ENCODE results near the gene PLXDC1.
"Not testable (repeated sequence)": the region's sequence is repeated elsewhere in the genome, so short reads cannot be mapped to it uniquely, and the experiment has no call there.

Gene PLXDC1

DNA sequence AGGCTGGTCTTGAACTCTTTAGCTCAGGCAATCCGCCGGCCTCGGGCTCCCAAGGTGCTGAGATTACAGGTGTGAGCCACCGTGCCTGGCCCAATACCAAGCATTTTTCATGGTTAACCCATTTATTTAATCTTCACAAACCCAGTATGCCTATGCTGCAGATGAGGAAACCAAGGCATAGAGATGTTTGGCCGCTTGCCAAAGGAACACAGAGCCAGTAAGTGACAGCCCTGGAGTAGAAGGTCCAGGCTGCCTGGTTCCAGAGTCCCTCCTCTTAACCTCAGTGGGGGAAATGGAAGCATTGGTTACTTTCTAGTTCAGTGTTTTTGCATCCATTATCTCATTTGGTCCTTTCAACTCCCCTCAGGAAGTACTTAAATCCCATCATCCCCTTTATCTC lies 29.9 kb upstream of the PLXDC1 start:
- DNase-seq (ENCODE audit: low spot score) = no peak

DNA sequence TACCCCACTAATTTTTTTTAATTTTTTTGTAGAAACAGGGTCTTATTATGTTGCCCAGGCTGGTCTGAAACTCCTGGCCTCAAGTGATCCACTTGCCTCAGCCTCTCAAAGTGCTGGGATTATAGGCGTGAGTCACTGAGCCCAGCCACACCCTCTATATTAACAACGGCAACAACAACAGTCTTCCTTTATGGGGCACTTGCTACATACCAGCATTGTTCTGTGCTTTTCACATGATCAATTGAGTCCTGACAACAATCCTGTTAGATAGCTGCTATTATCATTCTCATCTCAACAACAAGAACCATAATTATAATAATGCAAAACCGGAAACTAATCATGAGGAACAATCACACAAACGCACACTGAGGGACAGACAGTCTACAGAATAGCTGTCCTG lies 27.1 kb upstream of the PLXDC1 start:
- DNase-seq (ENCODE audit: low spot score) = peak; percentile 70

DNA sequence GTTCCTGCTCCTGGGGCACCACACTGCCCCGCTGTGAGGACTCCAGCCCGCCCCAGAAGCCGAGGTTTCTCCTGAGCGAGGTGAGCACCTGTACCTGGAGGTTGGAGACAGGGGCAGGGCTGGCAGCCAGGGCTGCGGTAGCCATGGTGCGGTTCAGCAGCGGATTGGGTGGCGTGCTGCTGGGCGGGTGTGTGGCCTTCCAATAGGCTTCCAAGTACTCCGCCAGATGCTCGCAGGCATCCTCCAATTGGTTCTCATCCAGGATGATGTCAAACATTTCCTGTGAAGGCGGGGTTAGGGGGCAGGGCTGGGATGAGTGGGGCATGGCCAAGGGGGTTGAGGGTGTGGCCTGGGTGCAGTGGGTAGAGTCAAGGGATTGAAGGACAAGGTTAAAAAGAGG lies 25.8 kb upstream of the PLXDC1 start:
- DNase-seq (ENCODE audit: low spot score) = no peak

DNA sequence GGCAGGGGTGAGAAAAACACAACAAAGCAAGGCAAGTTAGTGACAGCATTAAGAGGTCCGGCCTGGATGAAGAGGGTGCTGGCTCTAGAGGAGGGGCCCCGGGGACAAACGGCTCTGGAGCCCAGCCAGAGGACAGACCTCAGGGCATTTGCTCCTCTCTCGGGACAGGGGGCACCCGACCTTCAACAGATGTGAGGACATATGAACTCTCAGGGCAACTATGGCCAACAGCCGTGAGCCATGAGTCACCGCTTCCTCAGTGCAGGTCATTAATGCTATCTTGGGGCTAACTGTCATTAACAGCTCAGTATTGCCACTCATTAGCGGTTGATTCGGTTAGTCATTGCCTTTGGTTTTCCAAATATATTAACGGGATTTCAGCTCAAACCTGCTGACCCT lies 24.3 kb upstream of the PLXDC1 start:
- DNase-seq (ENCODE audit: low spot score) = no peak

DNA sequence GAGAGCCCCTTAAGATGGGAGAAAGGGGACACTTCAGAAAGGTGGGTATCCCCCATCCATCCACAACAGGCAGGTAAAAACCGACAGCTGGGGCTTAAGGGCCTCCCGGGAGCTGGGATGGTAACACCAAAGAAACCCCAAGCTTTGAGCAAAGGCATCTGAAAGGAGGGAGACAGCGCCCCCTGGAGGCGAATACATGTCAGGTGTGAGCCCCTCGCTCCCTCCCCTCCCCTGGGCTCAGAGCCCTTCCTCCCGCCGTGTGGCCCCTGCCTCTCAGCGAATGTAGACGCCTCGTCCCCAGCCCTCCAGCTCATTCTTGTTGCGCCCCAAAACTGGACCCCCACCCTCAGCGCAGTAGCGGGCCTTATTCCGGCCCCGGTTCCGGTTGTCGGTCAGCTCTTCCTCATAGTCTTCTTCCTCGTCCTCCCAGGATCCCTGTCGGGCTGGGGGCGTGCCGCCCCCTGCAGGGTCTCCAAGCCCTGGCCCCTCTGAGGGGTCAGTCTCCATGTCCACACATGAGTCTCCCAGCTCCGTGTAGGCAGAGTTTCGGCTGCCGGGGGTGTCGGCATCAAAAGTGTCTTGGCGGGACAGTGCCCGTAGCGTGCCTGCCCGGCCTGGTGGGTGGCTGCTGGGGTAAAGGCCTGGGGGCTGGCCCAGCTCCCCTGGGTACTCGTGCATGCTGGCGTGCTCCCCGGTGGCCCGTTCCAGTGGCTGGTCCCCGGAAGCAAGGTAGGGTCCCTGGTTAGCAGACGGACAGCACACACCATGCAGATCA lies 23.7 kb upstream of the PLXDC1 start:
- DNase-seq (ENCODE audit: low spot score) = peak; percentile 80

DNA sequence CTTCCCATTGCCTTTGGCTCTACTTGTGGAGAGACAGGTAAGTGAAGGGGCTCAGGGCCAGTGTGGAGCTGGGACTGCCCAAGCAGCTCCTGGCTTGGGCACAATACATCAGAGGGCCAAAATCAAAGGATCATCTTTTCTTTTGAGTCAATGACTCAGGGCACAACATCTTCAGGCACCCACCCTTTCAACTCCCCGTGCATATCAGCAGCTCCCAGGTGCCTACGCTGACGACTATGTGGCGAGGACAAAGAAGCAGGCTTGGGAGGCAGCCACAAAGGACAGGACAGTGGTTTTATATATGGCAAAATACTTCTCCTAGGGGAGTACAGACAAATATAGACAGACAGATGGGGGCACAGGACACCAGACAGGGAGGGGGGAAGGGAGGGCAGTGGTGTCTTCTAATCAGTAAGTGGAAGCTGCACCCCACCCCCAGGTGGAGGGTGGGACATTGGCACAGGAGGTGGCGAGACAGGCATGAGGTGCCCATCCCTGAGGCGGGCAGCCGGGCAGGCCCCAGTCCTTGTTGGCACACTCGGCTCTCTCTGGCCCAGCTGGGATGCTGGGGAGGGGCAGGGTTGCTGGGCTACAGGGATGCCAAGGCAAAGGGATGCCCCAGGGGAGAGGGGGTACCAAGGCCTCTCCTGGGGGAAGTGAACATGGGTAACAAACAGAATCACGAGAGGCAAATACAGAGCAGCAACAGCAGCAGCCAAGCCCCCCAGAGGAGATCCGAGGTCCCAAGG lies 22.3 kb upstream of the PLXDC1 start:
- no peak for DNase-seq (ENCODE audit: low spot score)

DNA sequence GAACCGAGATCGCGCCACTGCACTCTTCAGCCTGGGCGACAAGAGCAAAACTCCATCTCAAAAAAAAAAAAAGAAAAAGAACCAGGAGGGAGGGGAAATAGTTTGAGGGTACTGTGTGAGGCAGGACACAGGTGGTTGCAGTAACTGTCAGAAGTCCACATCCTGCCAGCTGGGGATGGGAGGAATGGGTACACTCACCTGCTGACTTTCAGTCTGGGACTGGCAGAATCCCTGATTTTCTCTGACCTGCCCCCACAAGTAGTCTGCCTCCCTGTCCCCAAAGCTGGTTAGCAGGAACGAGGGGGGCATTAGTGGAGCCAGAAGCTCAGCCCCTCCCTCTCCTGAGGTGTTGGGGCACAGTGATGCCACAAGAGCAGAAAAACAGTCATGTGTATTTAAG lies 21.6 kb upstream of the PLXDC1 start:
- DNase-seq (ENCODE audit: low spot score) = no peak

DNA sequence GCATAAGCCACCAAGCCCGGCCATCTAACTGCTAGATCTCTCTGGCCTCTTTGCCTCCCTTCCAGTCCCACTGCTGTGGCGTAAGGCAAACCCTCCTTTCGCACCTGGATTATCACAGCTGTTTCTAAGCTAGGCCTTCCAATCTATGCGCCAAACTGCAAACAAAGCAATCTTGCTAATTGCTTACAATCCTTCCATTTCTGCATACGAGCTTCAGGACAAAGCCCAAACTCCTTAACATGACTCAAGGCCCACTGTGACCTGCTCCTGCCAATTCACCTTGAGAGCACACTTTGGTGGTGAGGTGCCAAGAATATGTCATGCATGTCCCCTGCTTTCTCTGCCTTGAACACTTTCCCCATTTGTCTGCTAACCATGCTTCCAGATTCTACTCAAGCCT lies 20.5 kb upstream of the PLXDC1 start:
- DNase-seq (ENCODE audit: low spot score) = no peak

DNA sequence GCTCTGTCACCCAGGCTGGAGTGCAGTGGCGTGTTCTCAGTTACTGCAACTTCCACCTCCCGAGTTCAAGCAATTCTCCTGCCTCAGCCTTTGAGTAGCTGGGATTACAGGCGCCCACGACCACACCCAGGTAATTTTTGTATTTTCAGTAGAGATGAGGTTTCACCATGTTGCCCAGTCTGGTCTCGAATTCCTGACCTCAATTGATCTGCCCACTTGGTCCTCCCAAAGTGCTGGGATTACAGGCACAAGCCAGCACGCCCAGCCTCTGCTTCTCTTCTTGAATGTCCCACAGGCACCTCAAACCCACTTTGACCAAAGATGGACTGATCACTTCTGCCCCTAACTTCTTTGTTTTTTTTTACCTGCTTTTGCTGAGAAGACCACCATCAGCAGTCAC lies 19.1 kb upstream of the PLXDC1 start:
- DNase-seq (ENCODE audit: low spot score) = no peak

DNA sequence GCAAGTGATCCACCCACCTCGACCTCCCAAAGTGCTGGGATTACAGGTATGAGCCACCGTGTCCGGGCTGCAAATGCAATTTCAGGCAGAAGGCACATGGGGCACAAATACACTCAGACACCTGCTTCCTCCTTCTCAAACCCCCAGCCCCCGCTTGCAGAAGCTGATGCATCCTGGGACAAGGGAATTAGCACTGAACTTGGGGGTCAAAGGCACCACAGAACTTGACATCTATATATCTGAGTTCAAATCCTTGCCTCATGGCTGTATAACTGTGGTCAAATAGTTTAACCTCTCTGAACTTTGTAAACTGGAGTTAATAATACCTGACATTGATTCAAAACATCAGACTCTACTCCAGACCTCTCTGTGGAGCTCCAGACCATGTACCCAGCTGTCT lies 18.7 kb upstream of the PLXDC1 start:
- no peak for DNase-seq (ENCODE audit: low spot score)

DNA sequence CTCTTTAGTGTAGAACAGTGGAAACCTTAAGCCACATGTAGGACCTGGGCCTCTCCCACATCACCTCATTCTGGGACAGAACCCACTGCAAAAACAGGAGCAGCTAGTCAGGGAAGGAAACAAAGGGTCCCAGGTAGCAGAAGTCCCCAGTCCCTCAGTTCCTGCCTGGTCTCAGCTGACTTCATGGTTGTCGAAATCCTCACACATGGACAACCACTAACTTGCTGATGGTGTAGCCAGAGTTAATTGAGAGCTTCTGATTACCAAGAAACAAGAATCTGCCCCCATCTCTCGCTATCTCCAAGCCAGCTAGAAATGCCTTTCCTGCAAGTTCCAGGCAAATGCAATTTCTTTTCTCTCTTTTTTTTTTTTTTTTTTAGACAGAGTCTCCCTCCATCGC lies 18.1 kb upstream of the PLXDC1 start:
- DNase-seq (ENCODE audit: low spot score) = no peak

DNA sequence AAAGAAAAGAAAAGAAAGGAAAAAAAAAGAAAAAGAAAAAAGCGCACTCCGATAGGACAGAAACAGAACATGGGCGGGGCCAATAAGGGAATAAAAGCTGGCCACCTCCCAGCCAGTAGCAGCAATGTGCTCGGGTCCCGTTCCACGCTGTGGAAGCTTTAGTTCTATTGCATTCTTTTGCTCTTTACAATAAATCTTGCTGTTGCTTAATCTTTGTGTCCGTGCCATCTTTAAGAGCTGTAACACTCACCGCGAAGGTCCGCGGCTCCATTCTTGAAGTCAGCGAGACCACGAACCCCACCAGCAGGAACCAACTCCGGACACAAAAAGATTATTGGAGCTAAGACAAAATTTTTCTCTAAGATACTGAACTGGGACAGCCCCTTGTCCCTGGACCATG lies 17.7 kb upstream of the PLXDC1 start:
- no peak for DNase-seq (ENCODE audit: low spot score)

DNA sequence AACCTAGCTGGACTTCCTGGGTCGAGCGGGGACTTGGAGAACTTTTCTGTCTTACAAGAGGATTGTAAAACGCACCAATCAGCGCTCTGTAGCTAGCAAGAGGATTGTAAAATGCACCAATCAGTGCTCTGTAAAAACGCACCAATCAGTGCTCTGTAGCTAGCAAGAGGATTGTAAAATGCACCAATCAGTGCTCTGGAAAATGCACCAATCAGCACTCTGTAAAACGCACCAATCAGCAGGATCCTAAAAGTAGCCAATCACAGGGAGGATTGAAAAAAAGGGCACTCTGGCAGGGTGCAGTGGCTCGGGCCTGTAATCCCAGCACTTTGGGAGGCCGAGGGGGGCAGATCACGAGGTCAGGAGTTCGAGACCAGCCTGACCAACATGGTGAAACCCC lies 17.1 kb upstream of the PLXDC1 start:
- DNase-seq (ENCODE audit: low spot score) = not testable (repeated sequence)

DNA sequence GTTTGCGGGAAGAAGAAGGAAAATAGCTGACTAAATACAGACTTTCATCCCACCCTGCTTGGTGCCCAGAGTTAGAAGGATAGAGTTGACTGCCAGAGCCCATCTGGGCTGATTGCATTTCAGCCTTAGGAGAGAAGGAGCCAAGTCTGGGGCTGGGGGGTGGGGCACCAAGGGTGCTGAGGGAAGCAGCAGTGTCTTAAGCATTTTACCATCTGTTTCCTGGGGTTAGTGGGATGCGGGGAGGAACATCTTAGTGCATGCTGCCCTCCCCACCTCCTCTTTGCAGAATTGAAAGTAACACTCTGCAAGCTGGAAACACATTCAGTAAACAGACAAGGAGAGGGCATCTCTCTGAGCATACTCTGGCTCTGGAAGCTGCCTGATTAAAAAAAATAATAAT lies 16.0 kb upstream of the PLXDC1 start:
- DNase-seq (ENCODE audit: low spot score) = no peak

DNA sequence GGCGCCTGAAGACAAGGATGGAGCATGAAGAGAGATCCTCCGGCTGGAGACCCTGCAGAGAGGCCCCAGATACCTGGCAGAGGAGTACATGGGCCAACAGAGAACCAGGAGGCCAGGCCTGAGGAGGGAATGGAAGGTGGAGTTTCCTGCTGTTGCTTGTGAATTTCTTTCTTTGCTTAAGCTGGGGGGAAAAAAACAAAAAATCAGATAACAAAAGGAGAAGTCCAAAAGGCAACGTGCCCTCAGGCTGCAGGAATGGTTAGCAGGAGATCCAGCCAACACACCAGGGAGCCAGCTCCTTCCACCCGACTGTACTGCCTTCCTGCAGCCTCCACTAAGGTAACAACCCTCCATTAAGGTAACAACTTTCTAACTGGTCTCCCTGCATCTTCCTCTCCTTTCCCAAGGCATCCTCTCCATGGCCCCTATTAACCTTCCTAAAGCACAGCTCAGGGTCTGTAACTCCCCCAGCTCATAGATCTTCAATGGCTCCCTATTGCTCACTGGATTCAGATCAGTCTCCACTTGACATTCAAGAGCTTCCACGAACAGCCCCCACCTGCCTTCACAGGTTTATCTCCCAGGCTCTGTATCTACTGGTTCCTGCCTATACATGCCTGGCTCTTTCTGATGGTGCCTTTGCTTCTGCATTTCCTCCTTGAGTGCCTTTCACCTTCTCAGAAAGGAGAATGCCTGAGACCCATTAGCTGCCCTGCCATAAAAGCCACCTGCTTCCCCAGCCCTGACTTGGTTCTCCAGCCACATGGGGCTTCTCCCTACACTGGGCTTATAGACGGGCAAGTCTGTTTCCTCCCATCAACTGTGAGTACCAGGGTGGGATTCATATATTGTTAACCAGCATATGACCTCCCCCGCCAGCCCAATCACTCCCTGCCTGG lies 15.2 kb upstream of the PLXDC1 start:
- no peak for DNase-seq (ENCODE audit: low spot score)

DNA sequence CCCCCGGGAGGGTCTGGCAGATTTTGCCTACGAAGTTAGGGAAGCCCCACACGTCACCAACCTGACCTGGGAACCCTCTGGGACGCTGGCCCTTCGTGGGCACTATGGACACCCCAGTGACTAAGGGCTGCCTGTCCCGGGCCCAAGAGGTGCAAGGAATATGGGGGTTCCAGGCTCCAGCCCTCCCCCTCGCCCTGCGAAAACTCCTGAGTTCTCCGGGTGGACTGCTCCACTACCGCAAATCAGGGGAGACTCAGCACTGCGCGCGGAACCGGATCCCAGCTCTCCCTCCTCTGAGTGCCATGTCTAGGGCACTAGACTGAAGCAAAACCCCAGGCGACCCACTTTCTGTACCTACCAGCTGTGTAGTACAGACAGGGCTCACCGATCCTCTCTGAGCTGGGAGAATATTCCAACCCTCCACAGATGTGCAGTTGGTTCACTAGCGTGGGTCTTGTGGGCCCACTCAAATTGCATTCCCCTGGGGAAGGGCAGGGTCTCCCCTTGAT lies 14.5 kb upstream of the PLXDC1 start, which contains the start of gene ARL5C:
Gene ARL5C (minus strand): TSS at position 321 of the 509 bp plus-strand sequence. CDS start 401 bp downstream, outside the sequence.
- no peak for DNase-seq (ENCODE audit: low spot score)

DNA sequence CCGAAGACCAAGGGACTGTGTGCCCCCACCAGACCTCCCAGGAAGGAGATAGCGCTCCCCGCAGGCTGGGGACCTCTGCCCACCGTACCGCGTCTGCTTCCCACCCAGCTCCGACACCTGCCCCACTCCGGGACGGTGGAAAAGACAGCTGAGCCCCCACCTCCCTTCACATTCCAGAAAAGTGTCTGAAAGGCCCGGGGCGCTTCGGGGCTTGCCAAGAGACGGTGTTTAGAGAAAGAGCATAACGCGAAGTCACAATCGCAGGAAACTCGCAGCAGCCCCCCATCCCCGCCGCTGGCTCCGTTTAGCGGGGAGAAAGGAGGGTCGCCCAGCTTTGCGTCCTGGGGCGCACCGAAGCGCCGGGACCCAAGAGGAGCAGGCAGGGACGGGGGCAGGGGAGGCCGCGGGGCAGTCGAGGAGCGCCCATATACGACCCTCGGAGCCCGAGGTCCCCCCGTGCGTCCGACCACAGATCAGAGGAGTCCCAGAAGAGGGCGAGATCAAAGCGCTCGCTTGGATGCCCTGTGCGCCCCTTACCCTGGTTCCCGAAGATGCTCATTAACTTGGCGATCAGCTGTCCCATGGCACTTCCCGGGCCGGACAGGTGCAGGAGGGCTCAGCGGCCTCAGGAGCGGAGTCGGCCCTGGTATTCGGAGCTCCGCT lies 13.9 kb upstream of the PLXDC1 start:
- DNase-seq (ENCODE audit: low spot score) = no peak

DNA sequence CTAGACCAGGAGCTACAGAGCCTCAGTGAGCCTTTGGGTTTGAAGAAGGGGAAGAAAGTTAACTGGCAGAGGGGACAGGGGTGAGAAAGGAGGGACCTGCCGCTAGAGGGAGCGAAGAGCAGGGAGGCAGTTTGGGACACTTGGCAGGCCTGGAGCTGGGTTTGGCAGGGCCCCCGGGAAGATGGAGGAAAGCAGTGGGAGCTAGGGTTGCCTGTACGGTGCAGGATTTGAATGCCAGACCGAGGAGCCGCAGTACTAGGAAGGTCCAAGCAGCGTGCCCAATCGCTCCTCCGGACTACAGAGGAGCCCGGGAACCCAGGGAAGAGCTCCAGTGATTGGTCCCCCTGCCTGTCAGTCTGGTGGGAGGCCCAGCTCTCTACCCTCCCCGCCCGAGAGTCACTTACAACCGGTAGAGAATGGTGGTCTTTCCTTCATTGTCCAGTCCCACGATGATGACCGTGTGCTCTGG lies 13.3 kb upstream of the PLXDC1 start:
- peak; percentile 93 for DNase-seq (ENCODE audit: low spot score)

DNA sequence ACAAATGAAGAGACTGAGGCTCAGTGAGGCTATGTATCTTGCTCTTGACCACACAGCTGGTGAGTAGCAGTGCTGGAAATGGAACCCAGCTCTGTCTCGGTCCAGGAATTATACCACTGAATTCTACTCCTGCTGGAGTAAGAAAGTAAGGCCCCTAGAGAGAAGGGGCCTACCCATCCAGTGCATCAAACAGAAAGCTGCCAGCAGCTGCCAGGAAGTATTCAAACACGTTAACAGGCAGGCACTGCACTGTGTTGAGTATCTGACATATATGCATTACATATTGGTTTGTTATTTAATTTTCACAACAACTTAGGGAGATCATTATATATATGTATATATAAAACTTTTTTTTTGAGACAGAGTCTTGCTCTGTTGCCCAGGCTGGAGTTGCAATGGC lies 10.5 kb upstream of the PLXDC1 start:
- no peak for DNase-seq (ENCODE audit: low spot score)

DNA sequence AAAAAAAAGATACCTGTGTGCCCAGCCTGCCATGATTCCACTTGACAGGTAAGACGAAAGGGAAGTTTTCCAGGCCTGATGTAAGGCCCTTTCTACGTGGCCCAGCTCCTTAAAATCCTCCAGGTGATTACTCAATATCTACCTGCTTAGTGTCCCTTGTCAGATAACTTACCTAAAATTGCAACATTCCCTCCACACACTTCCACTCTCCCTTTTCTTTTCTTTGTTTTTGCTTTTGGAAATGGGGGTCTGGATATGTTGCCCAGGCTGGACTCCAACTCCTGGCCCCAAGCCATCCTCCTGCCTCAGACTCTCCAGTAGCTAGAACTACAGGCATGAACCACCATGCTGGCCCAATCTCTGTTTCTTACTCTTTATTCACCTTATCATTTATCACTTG lies 7.2 kb upstream of the PLXDC1 start:
- no peak for DNase-seq (ENCODE audit: low spot score)

DNA sequence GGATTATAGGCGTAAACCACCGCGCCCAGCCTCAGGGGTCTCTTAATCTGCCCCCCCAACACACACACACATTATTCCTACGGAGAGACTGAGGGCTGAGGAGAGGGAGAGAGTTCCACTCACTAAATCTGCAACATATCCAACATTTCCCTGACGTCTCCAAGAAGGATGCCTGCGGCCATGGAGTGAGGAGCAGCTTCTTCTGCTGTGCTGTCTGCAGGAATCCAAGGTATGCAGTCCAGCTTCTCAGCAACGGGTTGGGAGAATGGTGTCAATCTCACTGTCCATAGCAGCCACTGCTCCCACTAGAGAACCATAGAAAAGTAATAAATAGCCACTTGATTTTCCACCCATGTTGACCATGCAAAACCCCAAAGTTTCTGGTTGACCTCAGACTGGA lies 5.1 kb upstream of the PLXDC1 start:
- no peak for DNase-seq (ENCODE audit: low spot score)

DNA sequence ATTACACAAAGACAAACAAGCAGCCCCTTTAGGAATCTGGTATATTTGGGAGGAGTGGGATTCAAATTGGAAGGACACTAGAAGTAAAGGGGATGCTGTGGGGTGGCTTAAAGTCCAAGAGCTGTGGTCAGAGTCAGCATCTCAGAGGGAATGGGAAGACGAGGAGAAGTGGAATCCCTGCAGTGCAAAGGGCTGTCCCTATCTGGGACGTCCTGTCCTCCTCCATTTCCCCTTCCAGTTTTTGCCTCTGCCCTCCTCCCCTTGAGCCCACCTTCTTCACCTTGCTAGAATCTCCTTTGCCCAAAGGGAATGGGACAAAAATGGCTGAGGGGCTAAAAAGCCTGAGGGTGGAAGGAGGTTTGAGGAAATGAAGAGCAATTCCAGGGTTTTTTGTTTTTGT lies 4.2 kb upstream of the PLXDC1 start:
- no peak for DNase-seq (ENCODE audit: low spot score)

Data from AG20443 (cell line).